ENCODE results near the gene SPATA19. TPM values are rescaled to one million over a fixed set of nuclear protein-coding genes. Genes with fewer than 3 reads are reported as not detected.

Gene SPATA19
- total RNA-seq, 1 experiment from 2014 or later: not detected

DNA sequence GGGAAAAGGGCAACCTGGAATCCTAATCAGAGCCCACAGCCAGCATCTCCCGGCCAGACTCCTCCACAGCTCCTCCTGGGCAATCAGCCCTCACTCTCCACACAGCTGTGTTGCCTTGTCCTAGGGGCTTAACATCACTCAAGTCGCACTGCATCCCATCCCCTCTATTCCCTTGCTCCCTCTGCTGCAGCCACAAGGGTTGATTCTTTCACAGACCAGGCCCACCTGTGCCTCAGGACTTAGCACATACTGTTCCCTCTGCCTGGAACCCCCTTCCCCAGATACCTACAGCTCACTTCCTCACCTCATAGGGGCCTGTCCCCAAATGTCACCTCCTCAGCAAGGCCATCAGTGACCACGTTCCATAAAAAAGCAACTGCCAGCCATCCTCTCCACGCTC is 18.4 kb downstream of the SPATA19 start:
- Mint-ChIP-seq H3K4me1 (ENCODE audit: insufficient read depth, unreplicated experiment) (no peaks in the 10 kb centered on the region), H3K27me3 (ENCODE audit: insufficient read depth, unreplicated experiment) (peaks cover 47% of the 10 kb centered on the region), H3K9me3 (ENCODE audit: unreplicated experiment) (no peaks in the 10 kb centered on the region), H3K36me3 (ENCODE audit: insufficient read depth, unreplicated experiment) (no peaks in the 10 kb centered on the region), H3K27ac (ENCODE audit: low read depth, unreplicated experiment) (no peak overlapping the region), H3K4me3 (ENCODE audit: unreplicated experiment) (no peak overlapping the region)
- ChIA-PET CTCF (interaction anchor here (2.4 to 3.2 kb wide), 2 partner anchors 11 to 692 kb away, joined by 8 to 9 read pairs; no protein-coding TSS in a partner anchor), POLR2A (no interaction called here)
- intact Hi-C loops (cut with micrococcal nuclease): no loop called here
- TF ChIP-seq, protein P1, sequence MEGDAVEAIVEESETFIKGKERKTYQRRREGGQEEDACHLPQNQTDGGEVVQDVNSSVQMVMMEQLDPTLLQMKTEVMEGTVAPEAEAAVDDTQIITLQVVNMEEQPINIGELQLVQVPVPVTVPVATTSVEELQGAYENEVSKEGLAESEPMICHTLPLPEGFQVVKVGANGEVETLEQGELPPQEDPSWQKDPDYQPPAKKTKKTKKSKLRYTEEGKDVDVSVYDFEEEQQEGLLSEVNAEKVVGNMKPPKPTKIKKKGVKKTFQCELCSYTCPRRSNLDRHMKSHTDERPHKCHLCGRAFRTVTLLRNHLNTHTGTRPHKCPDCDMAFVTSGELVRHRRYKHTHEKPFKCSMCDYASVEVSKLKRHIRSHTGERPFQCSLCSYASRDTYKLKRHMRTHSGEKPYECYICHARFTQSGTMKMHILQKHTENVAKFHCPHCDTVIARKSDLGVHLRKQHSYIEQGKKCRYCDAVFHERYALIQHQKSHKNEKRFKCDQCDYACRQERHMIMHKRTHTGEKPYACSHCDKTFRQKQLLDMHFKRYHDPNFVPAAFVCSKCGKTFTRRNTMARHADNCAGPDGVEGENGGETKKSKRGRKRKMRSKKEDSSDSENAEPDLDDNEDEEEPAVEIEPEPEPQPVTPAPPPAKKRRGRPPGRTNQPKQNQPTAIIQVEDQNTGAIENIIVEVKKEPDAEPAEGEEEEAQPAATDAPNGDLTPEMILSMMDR (IDR thresholded peaks at IDR 0.05; ENCODE audit: unreplicated experiment): no peak
- no TSS peak for BruUV-seq (replicated peaks)
- no peak for DNase-seq (ENCODE audit: unreplicated experiment)

DNA sequence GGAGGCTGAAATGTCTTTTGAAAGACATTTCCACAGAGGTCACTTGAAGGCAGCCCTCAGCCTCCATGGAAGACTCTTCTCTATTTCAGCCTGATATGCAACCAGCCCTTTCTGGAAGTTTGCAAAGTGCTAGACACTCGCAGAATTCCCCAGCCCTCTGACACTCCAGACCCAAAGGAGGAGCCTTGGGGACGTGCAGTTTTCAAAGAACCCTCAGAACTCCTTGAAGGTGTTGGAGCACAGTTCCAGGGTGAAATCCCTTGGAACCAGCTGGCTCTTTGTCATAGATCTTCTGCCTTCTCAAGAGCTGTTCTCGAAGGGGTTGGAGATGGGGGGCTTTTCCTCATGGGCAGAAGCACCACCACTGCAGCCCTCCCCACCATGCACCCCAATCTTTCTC is 19.6 kb downstream of the SPATA19 start:
- CTCF ChIA-PET: interaction anchor here (0.8 to 3.2 kb wide), 3 partner anchors 10 to 691 kb away, joined by 4 to 9 read pairs (median 8); no protein-coding TSS in a partner anchor
- no peak overlapping the region for H3K27ac Mint-ChIP-seq (ENCODE audit: low read depth, unreplicated experiment)
- no peak overlapping the region for H3K4me3 Mint-ChIP-seq (ENCODE audit: unreplicated experiment)
- DNase-seq (ENCODE audit: unreplicated experiment): no peak
- intact Hi-C loops (cut with micrococcal nuclease): no loop called here
- no TSS peak for BruUV-seq (replicated peaks)
- no peaks in the 10 kb centered on the region for H3K9me3 Mint-ChIP-seq (ENCODE audit: unreplicated experiment)
- POLR2A ChIA-PET: no interaction called here
- TF ChIP-seq, protein P1 (IDR thresholded peaks at IDR 0.05; ENCODE audit: unreplicated experiment): no peak
- peaks cover 5% of the 10 kb centered on the region for H3K36me3 Mint-ChIP-seq (ENCODE audit: insufficient read depth, unreplicated experiment)
- H3K4me1 Mint-ChIP-seq (ENCODE audit: insufficient read depth, unreplicated experiment): no peaks in the 10 kb centered on the region
- H3K27me3 Mint-ChIP-seq (ENCODE audit: insufficient read depth, unreplicated experiment): peaks cover 47% of the 10 kb centered on the region

DNA sequence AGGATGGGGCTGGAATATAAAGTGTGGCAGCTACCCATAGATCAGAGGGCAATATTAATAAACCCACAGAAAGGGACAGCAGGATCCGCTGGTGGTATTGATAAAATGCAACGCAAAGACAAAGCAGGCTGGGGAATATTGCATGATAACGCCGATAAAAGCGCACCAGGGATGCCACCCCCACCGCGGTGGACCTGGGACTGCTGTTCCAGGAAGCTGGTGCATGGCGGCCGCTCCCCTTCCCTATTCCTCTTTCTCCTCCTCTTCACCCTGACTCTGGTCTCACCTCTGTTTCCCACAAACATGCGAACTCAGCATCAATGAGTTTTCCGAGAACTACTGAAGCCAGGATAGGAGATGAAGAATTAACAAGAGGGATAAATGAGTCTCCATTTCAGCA is 20.2 kb downstream of the SPATA19 start:
- H3K9me3 Mint-ChIP-seq (ENCODE audit: unreplicated experiment): no peaks in the 10 kb centered on the region
- H3K4me1 Mint-ChIP-seq (ENCODE audit: insufficient read depth, unreplicated experiment): no peaks in the 10 kb centered on the region
- TF ChIP-seq, protein P1 (IDR thresholded peaks at IDR 0.05; ENCODE audit: unreplicated experiment): no peak
- intact Hi-C loops (cut with micrococcal nuclease): no loop called here
- POLR2A ChIA-PET: no interaction called here
- H3K36me3 Mint-ChIP-seq (ENCODE audit: insufficient read depth, unreplicated experiment): peaks cover 6% of the 10 kb centered on the region
- H3K4me3 Mint-ChIP-seq (ENCODE audit: unreplicated experiment): no peak overlapping the region
- CTCF ChIA-PET: interaction anchor here (0.8 to 3.2 kb wide), 4 partner anchors 9 to 1205 kb away, joined by 3 to 9 read pairs (median 6); no protein-coding TSS in a partner anchor
- BruUV-seq (replicated peaks): no TSS peak
- DNase-seq (ENCODE audit: unreplicated experiment): no peak
- H3K27me3 Mint-ChIP-seq (ENCODE audit: insufficient read depth, unreplicated experiment): peaks cover 47% of the 10 kb centered on the region
- no peak overlapping the region for H3K27ac Mint-ChIP-seq (ENCODE audit: low read depth, unreplicated experiment)

DNA sequence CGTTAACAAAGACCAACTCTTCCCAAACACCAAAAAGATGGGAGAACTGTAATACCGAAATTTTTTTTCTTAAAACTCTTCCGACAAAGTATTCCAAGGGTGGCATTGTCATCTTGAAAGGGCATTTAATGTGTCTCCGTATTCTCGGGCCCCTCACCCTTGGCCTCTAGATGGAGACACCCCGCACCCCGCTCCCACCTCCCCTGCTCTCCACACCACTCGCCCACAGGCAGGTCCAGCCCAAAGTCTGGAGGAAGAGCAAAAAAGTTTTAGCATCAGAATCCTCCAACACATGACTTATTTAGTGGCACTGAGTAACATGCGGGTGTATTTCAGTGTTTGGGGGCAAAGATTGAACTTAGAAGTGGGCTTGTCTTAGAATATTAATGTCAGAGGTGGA is 20.7 kb downstream of the SPATA19 start:
- Mint-ChIP-seq H3K36me3 (ENCODE audit: insufficient read depth, unreplicated experiment) (peaks cover 6% of the 10 kb centered on the region), H3K9me3 (ENCODE audit: unreplicated experiment) (no peaks in the 10 kb centered on the region), H3K27me3 (ENCODE audit: insufficient read depth, unreplicated experiment) (peaks cover 47% of the 10 kb centered on the region), H3K4me1 (ENCODE audit: insufficient read depth, unreplicated experiment) (no peaks in the 10 kb centered on the region), H3K4me3 (ENCODE audit: unreplicated experiment) (no peak overlapping the region), H3K27ac (ENCODE audit: low read depth, unreplicated experiment) (no peak overlapping the region)
- TF ChIP-seq, protein P1 (IDR thresholded peaks at IDR 0.05; ENCODE audit: unreplicated experiment): no peak
- ChIA-PET POLR2A (no interaction called here), CTCF (interaction anchor here (0.8 to 3.2 kb wide), 4 partner anchors 11 to 1205 kb away, joined by 3 to 9 read pairs (median 4); no protein-coding TSS in a partner anchor)
- DNase-seq (ENCODE audit: unreplicated experiment): no peak
- intact Hi-C loops (cut with micrococcal nuclease): no loop called here
- BruUV-seq (replicated peaks): no TSS peak

All from MCF 10A (cell line).